Activated CD4-positive, alpha-beta T cell treated with anti-CD3 and anti-CD28 coated beads for 1 hour (primary cell): ENCODE results near the gene TMEFF2.

ENCODE experiments used
- DNase-seq: peaks from one replicate; pipeline ENCODE4 v3.0.0-alpha.2; 2020

TMEFF2 gene

DNA sequence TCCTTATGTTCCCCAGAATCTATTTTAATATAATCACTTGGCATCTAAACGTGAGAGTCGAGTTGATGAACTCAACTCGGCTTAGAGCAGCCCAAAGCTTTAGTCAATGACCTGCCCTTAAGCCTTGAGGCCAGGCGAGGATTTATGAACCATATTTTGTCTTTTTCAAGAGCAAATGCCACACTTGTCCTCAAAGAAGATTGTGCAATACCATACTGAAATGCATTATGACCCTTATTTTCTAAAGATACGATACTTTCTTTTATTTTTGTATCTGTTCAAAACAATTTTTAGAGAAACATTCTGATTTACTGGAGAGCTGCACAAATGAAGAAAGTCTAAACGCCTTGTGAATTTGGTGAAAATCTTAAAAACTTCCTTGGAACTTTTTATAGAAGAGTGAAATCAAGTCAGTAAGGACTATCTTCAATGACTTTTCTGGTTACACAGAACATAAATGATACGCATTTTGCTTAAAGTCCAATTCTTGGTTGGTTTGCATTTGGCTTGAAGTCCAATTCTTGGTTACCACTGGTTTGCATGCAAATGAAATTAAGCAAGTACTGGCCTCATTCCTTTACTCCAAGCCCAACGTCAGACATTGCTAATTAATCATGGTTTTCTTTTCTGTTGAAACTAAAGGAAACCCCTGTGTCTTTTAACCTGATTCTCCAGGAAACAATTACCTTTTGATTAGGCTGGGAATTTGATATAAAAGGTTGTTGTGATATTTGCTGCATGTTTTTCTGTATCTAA lies 242.0 kb downstream of the TMEFF2 start:
- no peak for DNase-seq

DNA sequence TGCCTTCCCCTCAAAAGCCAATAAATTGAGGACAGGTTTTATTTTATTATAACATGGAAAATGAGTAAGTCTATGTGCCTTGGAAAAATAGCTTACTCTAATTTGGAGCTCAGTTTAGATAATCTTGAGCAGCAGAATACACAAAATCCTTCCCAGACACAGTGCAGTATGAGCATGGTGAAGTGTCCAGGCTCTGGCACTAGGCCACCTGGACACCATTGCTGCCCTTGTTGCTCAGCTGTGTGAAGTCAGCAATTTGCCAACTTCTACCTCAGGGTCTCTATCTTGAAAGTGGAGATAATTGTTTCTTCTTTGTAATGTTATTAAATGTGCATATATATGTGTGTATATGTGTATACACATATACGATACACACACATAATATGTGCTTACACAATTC lies 242.9 kb downstream of the TMEFF2 start:
- no peak for DNase-seq

DNA sequence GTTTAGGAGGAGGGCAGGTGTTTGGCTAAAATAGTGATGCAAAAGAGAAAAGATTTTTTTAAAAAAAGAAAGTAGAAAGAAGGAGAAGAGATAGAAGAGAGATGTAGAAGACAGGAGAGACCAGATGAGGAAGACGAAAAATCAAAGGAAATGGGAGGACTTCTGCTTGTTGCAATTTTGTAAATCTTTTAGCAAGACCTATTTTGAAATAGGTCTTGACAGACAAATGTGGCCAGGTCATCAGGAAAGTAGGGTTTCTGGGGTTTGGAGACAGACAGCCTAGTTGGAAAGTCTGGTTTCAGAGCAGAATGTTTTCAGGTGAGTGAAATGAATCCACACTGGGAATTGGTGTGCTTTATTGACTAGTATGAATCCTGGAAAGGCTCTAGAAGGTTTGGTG lies 243.4 kb downstream of the TMEFF2 start:
- DNase-seq: no peak

DNA sequence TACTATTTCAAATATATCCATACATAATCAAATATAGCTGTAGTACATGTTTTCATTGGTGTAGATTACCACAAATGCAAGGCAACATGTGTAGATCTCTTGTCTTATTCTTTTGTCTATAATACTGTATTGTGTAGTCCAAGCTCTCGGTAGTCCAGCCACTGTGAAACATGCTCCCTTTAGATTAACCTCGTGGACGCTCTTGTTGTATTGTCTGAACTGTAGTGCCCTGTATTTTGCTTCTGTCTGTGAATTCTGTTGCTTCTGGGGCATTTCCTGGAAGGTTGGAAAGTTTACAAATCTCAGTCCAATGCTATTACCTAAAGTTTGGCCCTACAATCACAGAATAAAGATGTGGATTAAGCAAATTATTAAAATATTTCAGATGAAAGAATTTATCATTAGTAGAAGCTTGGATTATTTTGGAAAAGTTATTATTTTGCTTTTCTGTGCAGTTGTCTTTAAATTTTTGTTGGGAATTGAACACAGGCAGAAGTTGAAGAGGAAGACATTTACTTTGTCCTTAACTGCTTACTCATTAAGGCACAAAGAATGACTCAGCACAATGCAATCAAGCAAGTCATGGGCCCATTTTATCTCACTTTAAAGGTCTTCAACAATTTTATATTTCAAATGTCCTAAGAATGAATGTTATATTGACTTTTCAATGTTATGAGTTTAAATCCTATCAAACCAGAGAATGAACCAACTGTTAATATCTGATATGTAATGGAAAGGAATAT lies 244.4 kb downstream of the TMEFF2 start:
- DNase-seq: no peak

DNA sequence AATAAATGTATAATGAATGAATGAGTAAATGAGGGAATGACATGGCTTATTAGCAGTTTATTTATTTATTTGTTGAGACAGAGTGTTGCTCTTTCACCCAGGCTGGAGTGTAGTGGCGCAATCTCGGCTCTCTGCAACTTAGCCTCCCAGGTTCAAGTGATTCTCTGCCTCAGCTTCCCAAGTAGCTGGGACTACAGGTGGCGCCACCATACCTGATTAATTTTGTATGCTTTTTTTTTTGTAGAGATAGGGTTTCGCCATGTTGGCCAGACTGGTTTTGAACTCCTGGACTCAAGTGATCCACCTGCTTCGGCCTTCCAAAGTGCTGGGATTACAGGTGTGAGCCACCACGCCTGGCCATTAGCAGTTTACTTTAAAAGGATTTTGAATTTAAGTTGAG lies 247.5 kb downstream of the TMEFF2 start:
- DNase-seq: no peak

DNA sequence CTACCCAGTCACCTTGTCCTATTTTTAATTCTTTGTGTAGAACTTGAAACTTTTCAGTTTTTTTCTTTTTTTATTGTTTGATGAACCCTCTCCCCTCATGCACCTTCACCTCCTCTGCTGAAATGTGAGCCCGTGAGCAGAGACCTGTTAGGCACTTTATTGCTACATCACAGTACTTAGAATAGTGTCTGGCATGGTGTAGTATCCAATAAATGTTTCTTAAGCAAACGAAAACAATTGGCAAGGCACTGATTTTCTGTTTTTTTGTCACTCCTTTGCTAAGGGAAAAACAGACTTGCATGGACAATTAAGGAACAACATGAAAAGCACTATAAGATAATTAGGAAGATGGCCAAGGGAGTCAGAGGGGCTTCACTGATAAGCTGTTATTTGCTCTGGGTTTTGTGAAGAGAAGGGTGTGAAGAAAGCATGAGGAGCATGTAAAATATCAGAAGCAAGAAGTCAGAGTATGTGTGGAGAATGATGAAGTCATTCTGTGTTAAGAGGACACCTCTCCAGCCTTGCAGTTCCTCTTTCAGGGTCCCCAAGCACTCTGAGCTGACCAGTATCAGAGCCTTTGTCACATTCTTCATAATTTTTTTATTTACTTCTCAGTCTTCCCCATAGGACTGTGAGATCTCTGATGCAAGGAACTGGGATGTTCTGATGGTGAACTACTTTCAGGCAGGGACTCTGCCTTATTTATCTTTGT lies 248.1 kb downstream of the TMEFF2 start:
- no peak for DNase-seq

DNA sequence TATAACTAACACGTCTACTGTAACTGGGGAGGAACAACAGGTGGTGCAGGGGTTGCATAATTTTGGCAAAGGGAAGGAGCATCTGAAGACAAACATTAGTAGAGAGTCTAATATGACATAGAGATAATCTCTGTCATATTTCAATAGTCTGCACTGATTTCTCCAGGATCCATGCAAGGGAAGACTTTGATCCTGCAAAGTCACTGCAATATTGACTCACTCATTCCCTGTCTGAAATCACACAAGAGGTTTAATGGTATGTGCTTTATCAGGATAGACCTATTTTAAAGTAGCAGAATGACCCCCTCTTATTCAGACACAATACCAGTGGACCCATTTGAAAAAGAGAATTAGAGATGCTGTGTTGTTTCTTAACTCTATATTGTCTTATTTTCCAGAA lies 249.1 kb downstream of the TMEFF2 start:
- DNase-seq: no peak

DNA sequence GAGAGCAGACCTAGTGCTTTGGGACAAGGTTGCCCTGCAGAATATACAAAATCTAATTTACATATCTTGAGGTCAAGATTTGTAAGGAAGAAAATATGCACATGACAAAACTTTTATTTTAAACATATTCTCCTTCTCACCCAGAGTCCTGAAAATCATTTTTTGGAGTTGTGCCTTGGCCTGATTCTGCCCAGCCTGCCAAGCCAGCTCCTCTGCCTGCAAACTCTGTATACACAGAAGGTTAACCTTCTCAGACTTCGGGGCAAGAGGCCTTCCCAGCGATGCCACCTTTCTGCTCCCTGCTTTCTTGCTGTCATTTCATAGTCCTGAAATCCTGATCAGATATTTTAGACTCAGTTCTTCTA lies 252.0 kb downstream of the TMEFF2 start:
- DNase-seq: no peak

DNA sequence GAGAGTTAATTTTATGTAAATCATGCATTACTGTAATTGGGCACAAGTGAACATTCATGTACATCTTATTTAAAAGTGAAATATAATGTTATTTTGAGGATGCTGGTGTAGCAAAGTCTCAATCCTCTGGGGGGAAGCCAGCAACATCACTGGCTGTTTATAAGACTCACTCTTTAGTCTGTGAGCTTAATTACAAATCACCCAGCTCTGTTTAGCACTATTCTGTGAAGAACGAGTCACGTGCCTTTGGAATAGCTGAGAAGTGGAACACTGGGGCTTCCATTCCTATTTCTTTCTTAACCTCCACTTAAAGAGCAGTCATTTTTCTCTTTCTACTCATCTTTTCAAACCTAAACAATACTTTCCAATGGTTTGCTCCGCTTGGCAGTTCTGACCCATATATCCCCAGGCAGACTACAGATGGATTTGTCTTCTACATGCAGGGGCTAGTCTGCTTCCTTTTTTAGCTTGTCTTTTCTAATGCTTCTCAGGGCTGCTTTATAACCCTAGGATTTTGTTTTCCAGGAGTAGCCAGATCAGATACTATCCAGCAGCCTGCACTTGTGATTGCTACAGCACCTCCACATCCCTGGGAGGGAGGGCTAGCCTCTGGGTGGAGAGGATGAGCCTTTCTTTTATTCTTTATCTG lies 252.5 kb downstream of the TMEFF2 start:
- DNase-seq: no peak

DNA sequence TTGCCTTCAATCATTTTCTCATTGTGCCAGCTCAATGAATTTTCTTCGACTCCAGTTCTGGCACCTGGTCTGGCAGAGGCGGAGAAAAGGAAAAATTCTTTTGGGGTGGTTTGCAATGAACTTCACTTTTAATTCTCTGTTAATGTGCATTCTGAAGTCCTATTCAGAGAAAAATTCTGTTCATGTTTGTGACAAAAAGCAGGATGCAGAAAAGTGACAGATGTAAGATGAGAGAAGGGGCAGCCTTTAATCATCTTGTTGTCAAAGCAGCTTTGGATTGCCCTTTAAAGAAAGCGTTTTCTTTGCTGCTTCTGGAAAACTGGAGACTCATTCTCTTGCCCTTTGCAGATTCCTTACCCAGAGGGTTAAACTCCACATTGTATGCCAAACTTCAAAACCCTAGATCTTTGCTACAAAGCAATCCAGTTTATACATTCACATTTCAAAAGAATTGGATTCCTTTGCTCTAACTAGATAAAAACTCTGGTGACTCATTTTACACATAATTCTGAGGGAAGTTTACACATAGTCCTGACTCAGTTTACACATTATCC lies 253.3 kb downstream of the TMEFF2 start:
- no peak for DNase-seq

DNA sequence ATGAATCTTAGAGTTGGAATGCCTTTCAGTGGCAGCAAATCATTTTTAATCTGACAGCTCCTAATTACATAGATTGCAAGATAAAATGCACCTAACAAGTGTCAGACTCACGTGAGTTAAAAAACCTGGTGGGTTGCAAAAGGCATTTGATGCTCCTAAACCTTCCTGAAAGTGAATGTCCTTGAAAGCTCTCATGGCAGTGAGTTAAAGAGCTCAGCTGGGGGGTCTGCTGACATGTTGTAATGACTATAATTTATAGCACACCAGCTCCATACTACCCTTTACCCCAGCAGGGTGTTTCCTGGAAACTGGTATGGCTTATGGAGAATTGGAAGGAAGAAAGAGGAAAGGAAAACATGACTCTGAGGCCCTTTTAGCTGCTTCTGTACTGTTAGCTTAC lies 256.0 kb downstream of the TMEFF2 start:
- no peak for DNase-seq

DNA sequence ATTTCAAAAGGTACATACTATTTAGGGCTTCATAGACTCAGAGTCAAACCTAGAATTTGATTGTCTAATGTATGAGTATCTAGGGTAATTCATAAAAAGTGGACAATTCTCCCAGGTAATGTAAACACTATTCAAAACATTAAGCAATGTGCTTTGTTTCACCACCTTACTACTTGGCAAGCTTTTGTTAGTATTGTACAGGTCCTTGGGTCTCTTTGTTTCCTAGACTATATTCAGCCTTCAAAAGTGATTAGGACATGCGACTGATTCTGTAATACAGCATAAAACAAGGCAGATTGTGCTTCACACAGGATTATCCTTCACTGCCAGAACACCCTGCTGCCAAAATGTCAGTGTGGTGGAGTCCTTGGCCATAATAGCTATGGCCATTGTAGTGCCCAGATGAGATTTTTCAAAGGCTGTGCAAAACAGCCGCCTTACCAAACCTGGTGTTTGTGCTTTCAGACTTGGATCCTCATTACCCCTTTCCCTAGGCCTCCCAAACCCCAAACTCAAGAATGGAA lies 257.8 kb downstream of the TMEFF2 start:
- DNase-seq: no peak

DNA sequence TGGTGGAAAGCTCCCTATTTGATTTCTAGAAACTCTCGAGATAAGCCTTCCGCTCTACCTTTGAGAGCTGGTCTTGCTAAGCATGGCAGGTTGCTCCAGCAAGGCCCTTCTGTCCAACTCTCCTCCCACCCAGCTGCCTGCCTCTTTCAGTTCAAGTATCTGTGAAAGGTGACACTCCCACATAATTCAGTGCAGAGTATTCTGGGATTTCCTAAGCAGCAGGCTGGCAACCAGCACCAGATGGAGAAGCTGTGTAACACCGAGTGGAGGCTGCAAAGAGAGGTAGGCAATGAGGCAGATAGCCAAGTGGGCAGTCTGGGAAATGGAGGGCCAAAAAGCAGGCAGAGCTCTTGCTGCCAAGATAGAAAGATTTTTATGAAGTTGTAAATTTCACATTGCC lies 259.5 kb downstream of the TMEFF2 start:
- DNase-seq: no peak

DNA sequence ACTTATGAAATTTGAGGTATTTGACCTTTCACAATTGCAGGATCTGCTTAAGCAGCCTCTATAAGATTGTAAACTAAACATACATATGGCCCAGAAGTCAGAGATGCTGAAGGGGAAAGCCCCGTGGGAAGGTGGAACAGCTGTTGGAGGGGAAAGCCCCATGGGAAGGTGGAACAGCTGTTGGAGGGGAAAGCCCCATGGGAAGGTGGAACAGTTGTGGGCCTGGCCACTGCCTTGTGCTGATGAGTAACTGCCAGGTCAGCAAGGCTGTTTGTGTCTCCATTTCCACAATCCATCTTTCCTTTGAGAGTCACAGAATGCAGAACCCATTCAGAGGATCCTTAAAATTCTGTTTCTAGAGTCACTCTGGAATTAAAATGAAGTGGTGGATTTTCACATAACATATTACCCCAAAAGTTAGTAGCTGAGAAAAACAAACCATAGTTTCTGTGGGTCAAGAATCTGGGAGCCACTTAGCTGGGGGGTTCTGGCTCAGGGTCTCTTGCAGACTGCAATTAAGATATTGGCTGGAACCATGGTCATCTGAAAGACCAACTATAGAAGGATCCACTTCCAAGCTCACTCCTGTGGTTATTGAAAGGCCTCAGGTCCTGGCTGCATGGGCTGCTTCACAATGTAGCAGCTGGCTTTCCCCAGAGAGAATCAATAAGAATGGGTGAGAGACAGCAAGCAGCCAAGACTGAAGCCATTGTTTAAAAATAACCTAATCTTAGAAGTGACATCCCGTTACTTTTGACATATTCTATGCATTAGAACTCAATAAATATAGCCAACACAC lies 261.2 kb downstream of the TMEFF2 start:
- DNase-seq: no peak

DNA sequence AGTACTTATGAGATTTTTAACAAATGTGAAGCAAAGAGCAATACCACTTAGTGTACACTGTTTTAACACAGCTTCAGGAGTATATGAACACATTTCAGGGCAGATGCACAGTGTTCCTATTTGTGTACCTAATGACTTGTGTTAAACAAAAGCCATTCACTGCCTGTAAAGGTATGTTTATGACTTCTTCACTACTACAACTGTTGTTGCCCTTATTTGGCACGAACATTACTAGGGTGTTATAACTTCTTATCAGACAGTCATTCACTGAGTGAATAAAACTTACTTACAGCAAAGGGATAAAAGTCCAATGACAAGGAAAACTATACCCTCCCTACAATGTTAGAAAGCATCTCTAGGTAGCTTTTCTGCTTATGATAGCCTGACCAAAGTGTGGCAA lies 262.4 kb downstream of the TMEFF2 start:
- no peak for DNase-seq

DNA sequence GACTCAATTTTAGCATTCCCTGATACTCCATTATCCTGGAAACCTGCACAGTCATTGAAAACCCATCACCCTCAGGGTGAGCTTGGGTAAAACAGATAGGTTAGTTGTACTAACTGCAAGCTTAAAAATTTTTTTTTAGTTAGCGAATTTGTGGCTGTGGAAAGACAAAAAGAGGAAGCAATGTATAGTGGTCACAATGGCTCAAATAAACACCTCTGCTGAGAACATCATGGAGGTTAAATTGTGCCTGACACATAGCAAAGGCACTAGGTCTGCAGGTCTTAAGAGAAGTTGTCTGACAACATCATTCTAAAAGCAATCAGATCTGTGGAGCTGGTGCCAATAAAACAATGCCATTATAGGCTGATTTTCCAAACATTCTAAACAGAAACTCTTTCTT lies 263.4 kb downstream of the TMEFF2 start:
- no peak for DNase-seq

DNA sequence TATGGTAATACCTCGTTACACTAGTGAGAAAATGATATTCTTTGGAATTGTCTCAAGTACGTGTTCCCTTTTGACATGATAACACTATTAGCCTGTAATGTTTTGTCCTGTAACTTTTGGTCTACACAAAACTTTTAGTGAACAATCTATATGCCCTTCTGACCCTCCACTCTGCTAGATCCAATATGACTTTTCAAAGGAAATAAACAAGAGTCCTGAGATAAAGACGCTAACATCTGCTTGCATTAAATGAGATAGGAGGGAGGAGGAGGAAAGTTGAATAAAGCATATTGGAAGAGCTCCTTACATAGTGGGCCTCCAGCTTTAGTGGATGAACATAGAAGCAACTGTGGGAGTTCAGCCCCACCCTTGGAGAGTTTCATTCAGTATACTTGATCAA lies 264.5 kb downstream of the TMEFF2 start:
- DNase-seq: no peak

DNA sequence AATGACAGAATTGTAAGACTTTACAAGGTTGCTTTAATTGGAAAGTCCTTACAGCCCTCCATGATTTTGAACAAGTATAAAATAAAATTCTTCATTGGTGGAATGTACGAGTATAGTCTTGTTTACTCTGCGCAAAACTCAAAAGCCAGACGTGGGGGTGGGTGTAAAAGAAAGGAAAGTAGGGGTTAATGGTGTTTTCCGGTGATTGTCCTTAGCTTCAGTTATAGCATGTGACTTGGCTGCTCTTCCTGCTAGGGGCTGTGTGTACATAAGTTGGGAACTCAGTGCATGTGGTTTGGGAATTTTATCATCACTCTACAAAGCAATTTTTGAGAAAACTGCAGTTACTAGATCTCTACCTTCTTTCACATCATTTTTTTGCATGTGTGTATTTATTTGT lies 265.4 kb downstream of the TMEFF2 start:
- DNase-seq: no peak

DNA sequence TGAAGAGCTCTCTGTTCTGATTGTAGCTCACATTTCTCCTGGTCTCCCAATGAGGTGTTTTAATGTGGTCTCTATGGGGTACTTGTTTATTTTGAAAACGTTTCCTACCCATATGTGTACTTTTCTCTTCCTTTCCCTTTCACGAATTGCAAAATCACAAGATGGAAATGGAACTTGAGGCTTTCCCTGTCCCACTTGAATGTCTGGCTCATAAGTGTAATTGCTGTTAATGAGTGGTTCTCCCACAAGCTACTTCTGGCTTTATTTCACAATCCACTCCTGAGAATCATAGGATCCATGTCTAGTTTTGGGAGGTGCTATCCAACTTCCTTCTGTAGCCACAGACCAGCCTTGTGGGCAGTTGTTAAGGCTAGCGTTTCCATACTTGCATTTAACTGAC lies 266.7 kb downstream of the TMEFF2 start:
- DNase-seq: no peak

DNA sequence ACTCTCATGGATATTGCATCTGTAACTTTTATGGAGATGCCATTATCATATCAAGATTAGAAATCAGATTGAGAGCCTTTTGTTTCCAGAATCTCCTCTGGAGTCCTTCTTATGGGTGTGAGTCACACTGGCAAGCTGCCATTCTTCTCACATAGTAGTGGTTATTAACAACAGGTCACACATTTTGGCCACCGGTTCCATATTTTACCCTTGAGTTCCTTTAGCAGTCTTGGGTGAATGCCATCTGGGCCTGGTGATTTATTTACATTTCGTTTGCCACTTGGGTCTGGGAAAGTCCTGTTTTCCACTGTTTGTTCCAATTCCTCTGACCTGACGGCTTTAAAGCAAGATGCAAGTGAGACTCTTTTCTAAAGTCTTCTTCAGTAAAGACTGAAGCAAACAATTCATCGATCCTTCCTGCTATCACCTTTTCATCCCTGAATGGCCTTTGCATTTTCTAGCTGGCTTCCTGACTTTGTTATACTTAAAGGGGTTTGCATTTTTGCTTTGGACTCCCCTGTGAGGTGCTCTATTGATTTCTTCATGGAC lies 267.3 kb downstream of the TMEFF2 start:
- DNase-seq: no peak

DNA sequence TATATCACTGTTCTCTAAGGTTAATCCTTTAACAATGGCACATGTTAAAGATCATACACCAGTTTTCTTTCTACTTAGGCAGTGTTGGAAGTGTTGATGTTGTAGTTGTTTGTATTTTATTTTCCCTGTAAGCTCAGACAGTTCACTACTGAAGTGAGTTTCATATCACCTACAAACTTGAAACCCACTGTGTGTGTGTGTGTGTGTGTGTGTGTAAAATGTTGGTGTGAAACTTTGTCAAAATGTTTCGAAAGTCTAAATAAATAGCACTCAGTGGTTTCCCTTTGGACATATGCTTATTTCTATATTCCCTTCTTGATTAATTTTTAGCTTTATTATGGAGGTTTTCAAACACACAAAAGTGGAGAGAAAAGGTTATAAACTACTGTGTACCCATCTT lies 268.1 kb downstream of the TMEFF2 start:
- no peak for DNase-seq

DNA sequence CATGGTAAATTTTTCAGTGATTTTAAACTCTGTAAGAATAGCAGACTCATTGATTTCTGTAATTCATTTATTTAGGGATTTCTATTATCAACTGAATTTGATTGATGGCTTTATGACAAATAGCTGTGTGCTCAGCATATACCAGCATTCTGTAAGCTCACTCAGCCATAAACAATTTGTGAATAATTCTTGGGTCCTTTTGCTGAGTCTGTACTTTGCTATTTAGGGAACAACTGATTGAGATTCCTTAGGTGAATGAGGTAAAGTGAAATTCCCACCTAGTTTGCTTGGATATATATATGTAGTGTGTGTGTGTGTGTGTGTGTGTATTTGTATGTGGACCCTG lies 271.1 kb downstream of the TMEFF2 start:
- no peak for DNase-seq
